Stimulated activated CD8-positive, alpha-beta memory T cell treated with anti-CD3 and anti-CD28 coated beads, Interleukin-12 subunit alpha, Interleukin-12 subunit beta, amount 100 ng/mL, for 1 hour (primary cell): ENCODE results near the gene LBHD2.
A peak's percentile ranks its signal among the peaks of the same experiment; 100 is the strongest.

Source experiments
- DNase-seq: peaks from one replicate; pipeline ENCODE4 v3.0.0-alpha.2; 2020; ENCODE audit warnings: low read depth

LBHD2 gene

DNA sequence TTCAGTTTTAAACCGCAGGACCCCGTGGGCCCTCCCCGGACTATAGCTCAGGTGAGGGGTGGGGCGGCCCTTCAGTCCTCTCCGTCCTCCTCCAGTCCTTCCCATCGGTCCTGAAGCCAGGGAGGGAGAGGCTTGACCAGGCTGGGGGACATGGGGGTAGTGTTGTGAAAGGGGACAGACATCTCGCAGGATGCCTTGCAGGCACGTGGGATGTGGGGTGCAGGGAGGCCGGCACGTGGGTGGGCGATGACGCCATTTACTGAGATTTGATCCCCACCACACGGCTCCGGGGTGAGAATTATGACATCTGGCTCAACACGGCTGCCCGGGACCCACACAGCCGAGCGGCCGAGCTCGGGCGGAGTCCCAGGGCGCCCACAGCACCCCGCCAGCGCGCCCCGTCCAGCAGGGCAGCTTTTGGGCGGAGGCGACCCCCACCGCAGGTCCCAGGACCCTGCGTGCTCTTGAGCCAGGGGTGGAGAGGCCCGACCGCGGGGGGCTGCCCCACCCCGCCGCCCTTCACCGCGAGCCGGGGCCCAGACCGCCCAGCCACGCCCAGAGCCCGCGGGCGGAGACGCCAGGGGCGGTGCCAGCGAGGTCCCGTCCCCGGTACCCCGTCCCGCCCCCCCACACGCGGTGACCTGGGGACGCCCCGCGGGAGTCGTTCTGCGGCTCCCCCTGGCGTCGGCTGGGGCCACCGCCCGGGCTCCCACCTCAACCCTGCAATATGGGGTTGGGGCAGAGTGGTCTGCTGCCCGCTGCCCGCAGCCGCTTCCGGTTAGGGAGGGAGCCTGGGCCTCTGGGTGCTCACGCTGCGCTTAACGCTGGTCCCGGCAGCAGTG lies 7.3 kb downstream of the LBHD2 start:
- peak; percentile 60 for DNase-seq

DNA sequence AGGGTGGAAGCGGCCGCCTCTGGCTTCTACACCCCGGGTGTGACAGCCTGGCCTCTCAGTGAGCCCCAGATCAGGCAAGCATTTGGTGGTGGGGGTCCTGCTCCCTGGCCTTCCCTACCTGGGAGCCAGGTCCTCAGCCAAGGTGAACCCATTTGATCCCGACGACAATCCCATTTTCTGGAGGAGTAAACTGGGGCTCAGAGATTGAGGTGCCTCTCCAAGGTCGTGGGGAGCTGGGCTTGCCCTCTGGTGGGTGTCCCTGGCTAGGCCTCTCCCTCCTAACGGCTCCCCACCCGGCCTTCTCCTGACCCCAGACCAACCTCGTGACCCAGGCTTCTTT lies 7.8 kb downstream of the LBHD2 start:
- DNase-seq = no peak

DNA sequence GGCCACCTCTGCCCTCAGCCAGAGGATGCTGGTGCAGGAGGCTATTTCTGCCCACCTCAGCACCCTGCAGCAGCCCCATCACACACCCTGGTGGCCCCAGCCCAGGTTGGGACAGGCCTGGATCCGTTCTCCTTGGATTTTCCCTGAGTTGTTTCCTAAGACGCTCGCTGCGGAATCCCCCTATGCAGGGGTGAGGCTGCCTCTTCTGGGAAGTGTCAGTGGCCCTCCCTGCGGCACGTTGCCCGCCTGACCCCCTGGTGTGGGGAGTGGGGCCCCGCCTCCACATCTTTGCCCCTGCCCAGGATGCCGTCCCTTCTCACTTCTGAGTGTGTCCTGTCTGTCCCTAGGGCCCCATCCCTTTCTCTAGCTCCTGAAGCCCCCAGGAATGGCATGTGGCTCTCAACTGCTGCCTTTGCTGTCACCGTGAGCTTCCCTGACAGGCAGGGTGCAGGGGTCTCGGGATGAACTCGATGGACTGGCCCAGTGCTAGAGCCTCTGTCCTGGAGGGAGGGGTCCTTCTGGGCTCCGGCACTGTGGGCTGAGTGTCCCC lies 9.9 kb downstream of the LBHD2 start:
- no peak for DNase-seq

DNA sequence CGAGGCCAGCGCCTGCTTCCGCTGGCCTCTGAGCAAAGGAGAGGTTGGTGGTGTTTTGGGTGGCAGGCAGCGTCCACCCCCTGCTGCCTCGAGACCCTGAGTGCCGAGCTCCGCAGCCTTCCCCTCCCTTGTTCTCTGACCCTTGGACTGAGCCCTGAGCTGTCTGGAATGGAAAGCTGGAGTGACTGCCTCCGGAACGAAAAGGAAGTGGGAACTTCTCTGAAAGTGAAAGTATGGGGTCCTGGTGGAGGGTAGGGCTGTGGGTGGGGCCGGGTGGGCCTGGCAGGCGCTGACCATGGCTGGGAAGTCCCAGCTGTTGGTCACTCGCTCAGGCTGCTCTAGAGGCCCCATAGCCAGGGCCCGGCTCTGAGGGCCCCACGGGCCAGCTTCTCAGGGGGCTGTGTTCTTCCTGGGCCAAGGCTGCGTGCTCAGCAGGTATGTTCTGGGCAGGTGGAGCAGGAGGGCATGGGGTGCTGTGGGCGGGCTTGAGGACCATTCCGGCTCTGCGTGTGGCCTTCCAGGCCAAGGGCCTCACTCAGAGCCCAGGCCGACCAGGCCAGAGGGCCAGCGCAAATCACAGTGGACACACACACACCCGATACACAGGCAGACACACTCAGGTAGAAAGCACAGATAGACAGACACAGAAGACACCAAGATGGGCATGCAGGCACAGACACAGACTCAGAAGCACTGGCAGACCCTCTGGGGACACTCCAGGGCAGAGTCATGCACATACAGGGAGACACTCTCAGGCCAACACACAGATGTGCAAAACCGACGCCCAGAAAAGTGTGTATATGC lies 10.6 kb downstream of the LBHD2 start, which contains the start of gene EXOC3L4:
TSS of gene EXOC3L4 (plus strand) at position 320 of the 804 bp plus-strand sequence. CDS start 5,495 bp downstream, outside the sequence.
- no peak for DNase-seq

DNA sequence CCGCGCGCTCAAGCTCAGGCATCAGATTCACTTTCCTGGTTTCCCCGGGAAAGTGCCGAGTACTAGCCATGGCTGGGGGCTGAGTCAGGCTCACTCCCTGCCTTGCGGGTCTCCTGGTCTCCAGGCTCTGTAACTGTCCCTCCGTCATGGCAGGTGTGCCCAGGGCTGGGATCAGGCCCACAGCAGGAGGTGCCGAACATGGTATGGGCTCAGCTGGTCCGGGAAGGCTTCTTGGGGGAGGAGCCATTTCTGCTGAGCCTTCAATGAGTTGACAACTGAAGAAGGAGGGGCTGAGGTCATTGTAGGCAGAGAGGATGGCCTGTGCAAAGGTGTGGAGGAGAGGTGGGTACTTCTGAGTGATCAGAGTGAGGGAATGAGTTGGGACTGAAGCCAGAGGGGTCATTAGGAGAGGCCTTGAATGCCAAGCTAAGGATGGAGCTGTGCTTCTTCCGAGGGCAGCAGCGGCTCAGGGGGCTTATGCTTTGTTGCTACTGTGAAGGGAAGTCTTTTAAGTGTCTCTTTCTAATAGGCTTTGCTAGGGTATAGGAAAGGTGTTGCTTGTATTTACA lies 11.3 kb downstream of the LBHD2 start:
- DNase-seq = no peak

DNA sequence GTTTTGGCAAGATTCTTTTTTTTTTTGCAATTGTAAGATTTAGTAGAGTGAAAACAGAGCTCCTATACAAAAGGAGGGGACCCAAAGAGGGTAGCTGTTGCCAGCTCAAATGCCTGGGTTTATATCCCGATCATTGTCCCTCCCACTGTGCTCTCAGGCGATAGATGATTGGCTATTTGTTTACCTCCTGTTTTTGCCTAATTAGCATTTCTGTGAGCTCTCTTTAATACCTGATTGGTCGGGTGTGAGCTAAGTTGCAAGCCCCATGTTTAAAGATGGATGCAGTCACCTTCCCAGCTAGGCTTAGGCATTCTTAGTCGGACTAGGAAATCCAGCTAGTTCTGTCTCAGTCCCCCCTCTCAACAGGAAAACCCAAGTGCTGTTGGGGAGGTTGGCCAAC lies 12.4 kb downstream of the LBHD2 start:
- DNase-seq = no peak

DNA sequence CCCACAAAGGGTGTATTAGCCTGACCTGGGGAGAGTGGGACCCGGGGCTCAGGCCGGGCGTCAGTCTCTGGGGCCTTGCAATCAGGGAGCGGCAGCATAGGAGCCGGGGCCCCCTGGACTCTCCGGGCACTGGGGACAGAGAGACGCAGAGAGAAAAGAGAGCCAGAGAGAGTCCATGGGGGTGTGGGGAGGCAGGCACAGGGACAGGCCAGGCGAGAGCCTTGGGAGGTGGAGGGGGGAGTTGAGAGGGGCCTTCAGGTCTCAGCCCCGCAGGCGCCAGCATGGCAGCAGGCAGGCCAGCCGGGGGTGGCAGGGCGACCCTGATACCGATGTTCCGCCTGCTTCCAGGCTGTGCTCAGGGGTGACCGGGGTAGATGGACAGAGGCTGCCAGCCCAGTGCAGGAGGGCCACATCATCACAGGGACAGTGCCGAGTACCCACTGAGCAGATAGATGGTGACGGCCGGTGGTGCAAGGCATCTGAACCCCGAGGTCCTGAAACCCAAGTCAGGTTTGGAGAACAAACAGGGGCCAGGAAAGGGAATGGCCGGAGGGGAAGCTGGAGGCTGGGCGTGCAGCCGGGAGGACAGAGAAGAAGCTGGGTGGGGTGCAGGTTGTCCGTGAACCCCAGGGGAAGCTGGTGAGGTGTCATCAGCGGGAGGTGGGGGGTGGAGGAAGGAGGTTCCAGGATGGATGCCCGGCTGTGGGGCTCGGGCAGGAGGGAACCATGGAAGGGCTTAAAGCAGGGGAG lies 13.4 kb downstream of the LBHD2 start:
- no peak for DNase-seq

DNA sequence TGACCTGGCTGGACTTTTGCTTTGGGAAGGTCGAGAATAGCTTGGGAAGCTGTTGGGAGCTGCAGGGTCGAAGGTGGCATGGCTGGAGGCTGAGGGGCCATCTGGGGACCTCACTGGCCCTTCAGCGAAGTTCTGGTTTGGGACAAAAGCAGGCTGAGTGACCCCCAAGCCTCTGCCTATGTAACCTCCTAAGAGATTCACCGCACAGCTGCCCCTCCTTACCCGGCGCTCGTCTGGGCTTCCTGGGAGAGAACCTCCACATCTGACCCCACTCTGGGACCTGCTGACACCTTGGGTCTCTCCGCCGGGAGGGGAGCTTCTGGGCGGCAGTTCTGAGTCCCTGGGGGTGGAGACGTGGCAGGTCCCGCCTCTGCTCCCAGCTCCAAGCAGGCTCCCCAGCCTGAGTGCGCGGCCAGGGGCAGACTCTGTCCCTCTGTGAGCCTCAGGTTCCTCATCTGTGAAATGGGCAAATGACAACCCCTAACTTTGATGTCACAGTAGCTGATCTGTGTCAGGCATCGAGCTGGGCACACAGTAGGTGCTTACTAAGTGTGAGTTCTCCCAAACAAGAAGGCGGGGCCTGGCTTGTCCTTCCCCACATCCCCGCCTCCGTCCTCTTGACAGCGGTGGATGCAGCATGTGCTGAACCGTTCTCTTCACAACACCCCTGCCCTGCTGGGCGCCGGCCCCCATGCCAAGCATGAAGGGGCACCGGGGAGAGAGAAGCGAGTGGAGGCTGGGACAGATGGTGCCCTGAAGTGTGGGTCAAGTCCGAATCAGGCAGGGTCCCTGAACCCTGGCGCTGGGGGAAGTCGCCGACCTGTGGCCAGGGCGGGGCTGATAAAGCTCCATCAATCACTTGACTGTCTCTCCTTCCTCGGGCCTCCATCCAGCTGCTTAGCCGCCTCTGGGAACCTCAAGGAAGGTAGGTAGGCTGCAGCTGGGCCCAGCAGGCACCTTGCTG lies 14.3 kb downstream of the LBHD2 start:
- no peak for DNase-seq

DNA sequence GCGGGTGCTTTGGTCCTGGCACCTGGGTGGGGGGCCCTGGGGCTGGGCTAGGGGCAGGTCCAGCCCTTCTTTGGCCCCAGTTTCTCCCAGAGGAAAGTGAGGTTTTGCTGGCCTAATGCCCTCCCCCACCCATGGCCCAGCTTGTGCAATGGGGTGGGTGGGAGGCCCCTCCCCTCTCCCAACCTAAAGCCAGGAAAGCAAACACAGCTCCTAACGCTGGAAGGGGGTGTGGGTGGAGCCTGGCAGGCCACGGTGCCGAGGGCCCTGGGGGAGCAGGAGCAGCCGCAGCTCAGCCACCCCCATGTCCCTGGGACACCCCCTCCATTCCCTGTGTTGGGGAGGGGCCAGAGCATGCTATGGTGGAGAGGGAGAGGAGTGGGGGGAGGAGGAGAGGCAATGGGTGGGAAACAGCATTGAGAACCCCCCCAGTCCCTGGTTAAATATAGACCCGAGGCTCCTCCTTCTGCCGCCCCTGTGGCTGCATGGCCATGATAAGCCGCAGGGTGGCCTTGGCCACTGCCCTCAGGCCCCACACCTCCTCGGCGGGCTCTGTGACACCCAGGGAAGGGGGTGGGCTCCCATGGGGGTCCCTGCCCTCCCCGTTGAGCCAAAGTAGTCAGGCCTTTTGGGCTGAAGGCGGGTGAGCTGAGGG lies 15.2 kb downstream of the LBHD2 start:
- DNase-seq = no peak

DNA sequence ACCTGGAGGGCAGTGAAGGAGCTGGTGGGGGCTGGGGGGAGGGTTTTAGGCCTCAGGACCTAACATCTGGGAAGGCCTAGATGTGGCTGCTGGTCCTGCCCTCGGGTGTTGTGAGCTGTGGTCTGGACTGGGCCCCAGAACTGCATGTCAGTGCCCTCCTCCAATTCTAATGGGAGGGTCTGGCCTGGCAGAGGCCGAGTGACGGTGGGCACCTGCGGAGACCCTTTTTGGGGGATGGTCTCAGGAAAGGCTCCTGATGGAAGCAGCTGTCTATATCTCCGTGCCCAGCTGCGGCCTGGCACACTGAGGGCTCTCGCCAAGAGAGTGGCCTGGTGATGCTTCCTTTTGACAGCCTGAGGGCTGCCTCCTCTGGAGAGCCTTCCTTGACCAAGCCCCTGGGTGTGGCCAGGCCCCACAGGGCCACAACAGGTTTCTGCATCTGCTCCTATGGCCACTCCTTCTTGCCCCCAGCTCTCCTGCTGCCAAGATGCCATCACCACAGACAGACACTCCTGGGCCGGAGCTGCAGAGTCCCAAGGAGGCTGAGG lies 15.8 kb downstream of the LBHD2 start:
- DNase-seq = no peak

DNA sequence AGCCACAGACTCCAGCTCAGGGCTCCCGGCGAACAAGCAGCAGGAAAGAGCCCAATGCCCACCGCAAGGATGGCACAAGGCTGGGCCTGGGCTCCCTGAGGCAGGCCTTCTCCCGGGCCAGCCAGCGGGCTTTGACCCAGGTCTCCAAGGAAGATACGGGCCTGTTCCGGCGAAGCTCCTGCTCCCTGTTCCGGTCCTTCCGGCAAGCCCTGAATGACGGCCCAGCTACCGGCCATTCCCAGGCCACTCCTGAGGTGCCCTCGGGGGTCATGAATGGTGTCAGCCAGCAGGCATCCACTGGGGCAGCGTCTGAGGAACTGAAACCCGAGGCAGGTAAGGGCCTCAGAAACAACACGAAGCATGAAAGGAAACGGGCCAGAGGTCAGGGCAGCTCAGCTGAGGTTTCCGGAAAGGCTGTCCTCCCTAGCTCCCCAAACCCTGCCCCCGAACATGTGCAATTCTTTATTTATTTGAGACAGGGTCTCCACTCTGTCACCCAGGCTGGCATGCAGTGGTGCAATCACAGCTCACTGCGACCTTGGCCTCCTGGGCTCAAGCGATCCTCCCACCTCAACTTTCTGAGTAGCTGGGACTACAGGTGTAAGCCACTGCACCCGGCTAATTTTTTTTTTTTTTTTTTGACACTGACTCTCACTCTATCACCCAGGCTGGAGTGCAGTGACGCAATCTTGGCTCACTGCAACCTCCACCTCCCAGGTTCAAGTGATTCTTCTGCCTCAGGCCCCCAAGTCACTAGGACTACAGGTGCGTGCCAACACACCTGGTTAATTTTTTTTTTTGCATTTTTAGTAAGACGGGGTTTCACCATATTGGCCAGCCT lies 16.5 kb downstream of the LBHD2 start:
- DNase-seq = no peak

DNA sequence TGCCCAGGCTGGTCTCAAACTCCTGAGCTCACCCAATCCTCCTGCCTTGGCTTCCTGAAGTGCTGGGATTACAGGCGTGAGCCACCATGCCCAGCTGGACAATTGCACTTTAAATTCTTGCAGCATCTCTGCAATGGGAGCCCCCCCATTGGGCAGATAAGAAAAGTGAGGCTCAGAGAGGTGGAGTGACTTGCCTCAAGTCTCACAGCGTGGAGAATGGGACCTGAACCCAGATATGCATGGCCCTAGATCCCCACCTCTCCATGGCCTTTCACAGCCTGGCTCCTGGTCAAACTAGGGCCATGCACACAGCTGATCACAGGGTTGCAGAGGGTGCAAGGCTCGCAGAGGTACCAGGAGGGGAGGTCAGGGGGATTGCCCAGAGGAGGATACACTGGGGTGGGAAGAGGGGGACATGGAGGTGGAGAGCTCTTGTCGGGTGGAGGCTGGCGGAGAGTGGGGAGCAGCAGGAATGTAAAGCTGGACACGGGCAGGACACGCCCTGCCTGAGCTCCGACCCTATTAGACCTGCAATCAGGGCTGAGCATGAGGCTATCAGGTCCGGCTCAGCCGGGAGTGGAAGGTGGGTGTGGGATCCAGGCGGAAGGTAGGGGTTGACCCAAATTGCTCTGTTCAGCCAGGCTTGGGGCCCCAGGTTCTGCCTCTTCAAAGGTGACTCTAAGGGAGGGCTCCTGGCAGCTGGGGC lies 17.4 kb downstream of the LBHD2 start:
- DNase-seq = no peak

DNA sequence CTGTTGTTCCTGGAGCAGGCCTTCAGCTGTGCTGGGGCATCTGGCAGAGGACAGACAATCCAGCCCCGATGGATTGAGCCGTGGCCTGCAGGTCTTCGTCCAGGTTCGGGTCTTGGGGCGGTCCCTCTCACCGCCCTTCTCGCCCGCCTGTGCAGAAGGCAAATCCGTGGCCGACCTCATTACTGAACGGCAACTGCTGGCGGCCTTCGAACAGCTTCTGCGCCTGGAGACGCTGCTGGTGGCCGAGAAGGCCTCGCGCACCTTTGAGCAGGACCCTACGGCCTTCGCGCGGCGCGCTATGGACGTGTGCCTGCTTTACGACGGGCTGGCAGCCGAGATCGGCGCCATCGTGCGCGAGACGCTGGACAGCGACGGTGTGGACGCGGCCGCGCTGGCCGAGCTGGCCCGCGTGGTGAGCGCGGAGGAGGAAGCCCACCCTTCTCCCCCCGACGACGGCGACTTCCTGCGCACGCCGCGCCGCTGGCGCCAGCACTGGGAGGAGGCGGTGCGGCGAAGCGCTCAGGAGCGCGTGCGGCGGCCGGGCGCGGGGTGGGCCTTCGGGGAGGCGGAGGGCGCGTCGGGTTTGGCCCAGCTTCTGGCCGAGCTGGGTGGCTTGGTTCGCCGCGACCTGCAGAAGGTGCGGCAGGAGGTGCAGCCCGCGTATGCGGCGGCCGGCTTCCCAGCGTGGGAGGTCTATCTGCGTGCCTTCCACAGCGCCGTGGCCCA lies 18.1 kb downstream of the LBHD2 start:
- no peak for DNase-seq

DNA sequence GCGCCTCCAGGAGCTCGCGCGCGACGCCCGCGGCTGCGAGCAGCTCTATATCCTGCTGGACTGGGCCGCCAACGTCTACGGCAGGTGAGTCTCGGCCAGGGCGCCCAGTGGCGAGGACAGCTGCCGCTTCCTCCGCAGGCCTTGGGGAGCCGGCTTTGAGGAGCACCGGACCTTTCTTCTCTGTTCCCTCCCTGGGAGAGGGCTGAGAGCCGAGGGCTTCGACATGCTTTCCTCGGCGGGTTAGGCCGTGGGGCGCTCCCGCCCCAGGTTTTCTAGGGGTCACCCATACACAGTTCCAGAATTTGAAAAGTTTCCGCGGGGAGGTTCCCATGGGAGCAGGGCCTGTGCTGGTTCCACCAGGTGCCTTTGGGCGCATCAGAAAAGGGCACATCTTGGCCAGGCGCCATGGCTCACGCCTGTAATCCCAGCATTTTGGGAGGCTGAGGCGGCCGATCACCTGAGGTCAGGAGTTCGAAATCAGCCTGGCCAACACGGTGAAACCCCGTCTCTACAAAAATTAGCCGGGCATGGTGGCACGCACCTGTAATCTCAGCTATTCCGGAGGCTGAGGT lies 18.8 kb downstream of the LBHD2 start:
- no peak for DNase-seq

DNA sequence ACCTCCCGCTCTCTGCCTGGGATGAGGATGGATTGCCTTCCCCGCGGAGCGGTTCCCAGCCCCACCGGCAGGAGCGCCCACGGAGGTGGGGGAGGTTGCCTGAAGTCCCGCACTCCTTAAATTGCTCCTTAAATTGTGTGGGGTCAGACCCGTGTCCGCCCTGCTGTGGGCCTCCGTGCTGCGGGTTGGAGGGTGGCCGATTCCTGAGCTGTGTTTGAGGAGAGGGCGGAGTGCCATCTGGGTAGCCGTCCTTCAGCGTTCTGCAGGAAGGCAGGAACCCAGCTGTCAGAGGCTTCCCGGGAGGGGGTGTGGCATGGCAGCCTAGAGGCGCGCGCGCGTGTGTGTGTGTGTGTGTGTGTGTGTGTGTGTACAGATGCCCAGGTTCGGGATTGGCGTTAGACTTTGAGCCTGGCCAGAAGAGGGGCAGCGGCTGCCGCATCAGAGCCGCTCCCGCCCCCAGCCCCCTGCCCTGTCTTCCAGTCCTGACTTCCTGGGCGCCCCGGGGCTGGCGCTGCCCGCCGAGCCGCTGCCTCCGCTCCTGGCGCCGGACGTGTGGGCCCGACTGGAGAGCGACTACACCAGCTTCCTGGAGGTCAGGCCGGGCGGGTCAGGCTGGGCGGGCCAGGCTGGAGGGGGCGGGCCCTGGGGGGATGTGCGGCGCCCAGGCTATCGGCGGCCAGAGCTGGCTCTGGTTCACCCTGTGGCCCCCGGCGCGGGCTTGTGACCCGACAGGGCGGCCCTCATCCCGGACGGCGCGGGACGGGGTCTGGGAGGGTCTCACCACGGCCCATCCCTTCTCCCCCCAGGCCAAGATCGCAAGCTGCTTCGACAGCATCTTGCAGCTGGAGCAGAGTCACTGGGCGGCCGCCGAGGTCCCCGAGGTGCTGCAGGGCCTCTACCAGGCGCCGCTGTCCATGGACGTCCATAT lies 19.7 kb downstream of the LBHD2 start:
- no peak for DNase-seq

DNA sequence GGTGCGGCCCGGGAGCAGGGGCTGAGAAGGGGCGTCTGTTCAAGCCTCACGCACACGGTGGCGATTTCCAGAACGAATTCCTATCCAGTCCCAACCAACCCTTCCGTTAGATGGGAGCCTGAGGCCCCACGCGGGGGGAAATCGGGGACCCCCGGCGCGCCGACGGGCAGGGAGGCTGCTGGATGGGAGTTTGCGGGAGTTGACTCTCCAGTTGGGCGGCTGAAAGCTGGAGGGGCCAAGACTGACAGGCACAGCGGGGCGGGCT lies 20.3 kb downstream of the LBHD2 start:
- no peak for DNase-seq
